CD4-positive, alpha-beta T cell treated with Interleukin-2 at 100 ng/mL for 4 hours (primary cell): ENCODE data around the gene COG4.
"Not testable (repeated sequence)": the region's sequence is repeated elsewhere in the genome, so short reads cannot be mapped to it uniquely, and the experiment has no call there.

Experiments used
- DNase-seq: peaks from one replicate; pipeline ENCODE4 v3.0.0-alpha.2; 2020; ENCODE audit warnings: low spot score

Gene COG4

DNA sequence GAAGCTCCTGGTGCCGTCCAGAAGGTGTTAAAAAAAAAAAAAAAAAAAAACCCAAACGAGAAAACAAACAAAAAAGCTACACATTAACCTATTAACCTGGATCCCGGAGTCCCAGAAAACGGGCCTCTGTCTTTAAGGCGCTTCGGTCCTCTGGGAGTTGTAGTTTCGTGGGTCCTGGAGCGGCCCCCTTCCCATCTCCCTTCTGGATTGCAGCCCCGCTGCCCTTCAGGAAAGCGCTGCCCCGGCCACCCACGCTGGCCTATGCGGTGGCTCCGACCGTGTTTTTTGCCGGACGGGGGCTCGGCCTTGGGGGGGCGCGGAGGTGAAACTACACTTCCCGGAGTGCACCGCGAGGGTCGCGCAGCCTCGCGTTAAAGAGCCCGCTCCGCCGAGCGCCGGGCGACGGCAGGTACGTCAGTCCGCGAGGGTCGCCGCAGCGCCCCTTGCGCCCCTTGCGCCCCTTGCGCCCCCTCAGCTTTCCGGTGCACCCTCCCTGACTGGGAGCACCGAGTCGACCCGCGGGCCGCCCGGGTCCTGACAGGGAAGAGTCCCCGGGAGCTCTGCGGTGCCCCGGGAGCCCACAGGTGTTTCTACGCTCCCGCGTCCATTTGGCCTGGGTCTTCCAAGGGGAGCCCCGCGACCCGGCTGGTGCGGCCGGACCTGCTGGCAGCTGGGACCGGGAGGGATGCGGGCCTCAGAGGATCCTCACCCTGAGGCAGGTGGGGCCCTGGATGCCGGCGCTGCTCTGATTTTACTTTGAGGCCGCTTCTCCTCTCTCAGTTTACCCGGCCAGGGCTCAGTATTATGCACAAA is 68.9 kb downstream of the COG4 start, which contains the start of gene FCSK:
Gene FCSK, plus strand, starts transcription at position 374 of the 813 bp plus-strand sequence. CDS start 8,596 bp downstream, outside the sequence.
- peak; percentile 63 for DNase-seq

DNA sequence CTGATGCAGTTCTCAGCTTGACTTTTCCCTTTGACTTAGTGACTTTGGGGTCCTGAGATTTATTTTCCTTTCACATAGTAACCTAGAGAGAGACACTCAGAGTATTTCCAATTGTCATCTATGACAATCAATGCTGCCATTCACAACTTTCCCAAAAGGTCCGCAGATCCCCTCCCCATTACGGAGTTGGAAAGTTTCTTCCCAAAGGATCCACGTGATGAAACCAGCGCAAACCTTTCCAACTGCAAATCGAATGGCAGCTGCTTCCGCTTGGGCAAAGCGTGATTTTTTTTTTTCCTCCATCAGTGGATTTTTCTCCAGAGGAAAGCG is 69.5 kb downstream of the COG4 start:
- no peak for DNase-seq

DNA sequence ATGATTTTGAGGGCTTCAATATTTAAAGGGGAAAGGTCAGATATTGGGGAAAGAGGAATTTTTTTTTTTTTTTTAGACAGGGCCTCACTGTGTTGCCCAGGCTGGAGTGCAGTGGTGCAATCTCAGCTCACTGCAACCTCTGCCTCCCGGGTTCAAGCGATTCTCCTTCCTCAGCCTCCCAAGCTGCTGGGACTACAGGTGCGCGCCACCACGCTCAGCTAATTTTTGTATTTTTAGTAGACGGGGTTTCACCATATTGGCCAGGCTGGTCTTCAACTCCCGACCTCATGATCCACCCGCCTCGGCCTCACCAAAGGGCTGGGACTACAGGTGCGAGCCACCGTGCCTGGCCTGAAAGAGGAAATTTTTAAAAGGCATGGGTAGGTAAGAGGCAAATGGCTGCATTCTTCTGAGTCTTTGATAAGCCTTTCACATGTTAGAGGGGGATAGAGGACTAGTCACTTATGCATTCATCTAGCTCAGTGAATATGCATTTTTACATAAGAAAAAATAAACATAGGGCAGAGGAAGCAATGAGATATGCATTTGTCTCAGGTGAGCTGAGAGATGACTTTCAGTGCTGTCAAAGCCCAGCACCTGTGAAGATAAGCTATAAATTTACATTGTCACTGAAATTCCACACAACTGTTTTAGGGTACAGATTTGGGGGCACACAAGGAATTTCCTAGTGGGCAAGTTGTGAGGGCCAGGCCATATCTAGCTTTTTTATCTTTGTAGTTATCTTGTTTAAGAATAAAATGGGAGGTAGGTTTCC is 70.0 kb downstream of the COG4 start:
- no peak for DNase-seq

DNA sequence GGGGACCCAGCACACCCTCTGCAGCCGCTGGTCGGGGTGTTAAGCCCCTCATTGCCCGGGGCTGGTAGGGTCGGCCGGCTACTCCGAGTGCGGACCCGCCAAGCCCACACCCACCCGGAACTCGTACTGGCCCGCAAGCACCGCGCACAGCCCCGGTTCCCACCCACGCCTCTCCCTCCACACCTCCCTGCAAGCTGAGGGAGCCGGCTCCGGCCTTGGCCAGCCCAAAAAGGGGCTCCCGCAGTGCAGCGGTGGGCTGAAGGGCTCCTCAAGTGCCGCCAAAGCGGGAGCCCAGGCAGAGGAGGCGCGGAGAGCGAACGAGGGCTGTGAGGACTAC is 72.4 kb downstream of the COG4 start:
- DNase-seq: not testable (repeated sequence)

DNA sequence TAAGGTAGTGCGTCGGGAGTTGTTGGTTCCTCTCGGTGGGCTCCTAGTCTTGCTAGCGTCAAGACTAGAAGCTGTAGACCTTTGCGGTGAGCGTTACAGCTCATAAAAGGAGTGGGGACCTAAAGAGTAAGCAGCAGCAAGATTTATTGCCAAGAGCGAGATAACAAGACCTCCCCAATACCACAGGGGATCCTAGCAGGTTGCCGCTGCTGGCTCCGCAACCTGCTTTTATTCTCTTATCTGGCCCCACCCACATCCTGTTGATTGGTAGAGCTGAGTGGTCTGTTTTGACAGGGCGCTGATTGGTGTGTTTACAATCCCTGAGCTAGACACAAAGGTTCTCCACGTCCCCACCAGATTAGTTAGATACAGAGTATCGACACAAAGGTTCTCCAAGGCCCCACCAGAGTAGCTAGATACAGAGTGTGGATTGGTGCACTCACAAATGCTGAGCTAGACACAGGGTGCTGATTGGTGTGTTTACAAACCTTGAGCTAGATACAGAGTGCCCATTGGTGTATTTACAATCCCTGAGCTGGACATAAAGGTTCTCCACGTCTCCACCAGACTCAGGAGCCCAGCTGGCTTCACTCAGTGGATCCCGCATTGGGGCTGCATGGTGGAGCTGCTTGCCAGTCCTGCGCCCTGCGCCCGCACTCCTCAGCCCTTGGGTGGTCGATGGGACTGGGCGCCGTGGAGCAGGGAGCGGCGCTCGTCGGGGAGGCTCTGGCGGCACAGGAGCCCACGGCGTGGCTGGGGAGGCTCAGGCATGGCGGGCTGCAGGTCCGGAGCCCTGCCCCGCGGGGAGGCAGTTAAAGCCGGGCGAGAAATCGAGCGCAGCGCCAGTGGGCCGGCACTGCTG is 73.0 kb downstream of the COG4 start:
- DNase-seq: not testable (repeated sequence)

DNA sequence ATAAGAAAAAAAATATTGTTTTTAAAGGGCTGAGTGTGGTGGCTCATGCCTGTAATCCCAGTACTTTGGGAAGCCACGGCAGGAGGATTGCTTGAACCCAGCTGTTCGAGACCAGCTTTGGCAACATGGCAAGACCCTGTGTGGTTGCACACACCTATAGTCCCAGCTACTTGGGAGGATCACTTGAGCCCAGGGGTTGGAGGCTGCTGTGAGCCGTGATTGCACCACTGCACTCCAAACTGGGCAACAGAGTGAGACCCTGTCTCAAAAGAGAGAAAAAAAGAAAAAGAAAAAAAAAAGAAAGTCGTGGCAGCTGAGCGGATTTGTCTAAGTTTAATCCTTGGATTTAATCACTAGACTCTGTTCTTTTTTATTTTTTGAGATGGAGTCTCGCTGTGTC is 75.3 kb downstream of the COG4 start:
- DNase-seq: no peak

DNA sequence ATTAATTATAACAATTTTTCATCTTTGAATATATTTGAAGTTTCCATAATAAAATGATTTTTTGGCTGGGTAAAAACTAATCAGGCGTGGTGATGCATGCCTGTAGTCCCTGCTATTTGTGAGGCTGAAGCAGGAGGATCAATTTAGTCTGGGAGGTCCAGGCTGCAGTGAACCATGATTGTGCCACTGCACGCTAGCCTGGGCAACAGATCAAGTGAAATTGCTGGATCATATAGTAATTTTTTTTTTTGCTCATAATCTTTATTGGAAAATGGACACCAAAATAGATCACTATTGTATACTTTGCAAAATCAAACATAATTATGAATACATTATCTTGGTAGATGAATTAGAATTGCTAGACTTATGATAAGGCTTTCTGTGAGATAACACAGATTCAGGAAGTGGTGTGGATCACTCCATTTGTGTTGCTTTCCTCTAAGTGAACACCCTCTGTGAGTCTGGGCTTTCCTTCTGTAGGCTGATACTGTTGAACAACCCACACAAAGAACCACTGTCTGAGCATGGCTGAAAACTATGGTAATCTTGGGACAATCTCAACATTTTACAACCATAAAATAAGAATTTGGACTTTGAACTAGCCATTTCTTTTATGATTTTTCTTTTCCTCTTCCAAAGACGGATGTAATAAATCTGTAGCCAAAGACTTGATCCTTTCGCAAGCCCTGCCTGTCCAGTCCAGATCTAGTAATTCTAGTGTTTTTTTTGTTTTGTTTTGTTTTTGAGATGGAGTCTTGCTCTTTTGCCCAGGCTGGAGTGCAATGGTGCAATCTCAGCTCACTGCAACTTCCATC is 78.9 kb downstream of the COG4 start:
- DNase-seq: no peak

DNA sequence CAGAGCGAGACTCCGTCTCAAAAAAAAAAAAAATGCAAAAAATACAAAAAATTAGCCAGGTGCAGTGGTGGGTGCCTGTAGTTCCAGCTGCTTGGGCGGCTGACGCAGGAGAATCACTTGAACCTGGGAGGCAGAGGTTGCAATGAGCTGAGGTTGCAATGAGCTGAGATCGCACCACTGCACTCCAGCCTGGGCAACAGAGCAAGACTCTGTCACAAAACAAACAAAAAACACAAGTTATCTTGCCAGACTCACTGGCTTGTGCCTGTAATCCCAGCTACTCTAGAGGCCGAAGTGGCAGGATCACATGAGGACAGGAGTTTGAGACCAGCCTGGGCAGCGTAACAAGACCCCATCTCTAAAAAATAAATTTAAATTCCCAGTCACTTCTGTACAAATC is 81.0 kb downstream of the COG4 start:
- no peak for DNase-seq

DNA sequence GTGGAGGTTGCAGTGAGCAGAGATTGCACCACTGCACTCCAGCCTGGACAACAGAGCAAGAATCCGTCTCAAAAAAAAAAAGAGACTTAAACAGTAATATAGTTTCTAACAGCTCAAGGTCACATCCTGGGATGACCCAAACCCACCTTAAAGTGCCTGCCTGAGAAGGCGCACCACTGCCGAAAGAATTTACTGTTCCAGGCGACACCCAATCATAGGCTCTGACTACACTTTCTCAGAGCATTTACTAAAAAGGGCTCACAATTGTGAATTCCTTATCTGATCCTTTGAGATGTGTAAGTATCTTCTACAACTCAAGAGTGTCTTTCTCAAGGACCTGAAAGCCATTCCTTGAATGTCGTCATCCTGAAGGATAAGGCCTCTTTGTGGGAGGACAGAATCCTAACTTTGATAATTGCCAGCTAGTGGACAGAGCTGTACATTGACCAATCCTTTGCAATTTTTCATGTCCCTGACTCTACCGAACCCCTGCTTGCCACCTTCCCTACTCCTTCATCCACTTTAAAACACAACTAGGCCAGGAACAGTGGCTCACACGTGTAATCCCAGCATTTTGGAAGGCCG is 81.9 kb downstream of the COG4 start:
- no peak for DNase-seq

DNA sequence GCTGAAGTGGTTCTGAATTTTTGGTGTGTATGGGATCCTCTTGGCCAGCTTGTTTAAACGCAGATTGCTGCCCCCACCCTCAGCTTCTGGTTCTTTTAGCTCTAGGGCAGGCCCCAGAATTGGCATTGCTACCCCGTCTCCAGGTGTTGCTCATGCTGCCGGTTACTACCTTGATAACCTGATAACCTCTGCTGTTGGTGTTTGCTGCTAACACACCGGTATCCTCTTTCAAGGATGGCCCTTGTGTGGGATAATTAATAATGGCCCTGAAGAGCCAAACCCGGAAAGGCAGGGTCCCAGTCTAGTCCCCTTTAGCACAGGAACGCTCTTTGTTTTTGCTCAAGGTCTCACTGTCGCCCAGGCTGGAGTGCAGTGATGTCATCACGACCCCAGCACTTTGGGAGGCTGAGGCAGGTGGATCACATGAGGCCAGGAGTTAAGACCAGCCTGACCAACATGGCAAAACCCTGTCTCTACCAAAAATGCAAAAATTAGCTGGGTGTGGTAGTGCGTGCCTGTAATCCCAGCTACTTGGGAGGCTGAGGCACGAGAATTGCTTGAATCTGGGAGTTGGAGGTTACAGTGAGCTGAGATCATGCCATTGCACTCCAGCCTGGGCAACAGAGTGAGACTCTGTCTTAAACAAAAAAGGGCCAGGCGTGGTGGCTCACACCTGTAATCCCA is 83.2 kb downstream of the COG4 start:
- DNase-seq: no peak

DNA sequence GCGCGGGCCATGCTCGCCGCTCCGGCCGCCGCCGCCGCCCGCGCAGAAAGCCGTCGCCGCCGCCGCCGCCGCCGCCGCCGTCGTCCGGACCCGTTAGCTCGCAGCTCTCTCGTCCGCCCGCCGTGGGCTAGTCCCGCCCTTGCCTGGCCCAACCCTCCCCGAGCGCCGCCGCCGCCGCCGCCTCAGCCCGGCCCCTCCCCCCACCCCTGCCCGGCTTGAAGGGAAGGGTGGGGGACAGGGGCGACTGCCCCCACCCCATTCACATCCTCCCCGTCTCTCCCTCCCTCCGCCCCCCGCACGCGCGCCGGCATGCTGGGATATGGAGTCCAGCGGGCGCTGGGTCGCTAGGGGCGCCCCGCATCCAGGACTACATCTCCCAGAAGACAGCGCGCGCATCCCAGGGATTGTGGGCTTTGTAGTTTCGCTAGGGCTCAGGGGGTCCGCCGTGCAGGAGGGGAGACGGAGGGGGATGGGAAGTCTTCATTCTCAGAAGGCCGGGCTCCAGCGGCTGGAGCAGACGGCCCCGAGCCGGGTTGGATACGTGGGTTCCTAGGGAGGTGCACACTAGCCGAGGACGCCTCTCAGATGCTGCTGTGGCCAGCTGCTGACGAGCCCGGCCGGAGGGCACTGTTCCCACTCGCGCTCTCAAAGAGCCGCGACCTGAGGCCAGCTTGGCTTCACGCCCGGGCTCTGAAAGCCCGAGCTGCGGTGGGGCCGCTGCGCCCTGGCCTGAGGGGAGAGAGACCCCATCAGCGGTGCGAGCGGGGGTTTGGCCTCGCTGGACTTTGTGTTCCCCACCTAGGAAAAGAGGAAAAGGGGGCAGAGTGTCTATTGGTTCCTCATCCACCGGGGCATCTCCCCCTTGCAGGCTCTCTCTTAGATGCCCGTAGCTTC is 84.1 kb downstream of the COG4 start, which contains the start of gene ST3GAL2:
Gene ST3GAL2, minus strand, starts transcription at position 132 of the 894 bp plus-strand sequence. CDS start 40,570 bp downstream, outside the sequence.
- DNase-seq: peak; percentile 94

DNA sequence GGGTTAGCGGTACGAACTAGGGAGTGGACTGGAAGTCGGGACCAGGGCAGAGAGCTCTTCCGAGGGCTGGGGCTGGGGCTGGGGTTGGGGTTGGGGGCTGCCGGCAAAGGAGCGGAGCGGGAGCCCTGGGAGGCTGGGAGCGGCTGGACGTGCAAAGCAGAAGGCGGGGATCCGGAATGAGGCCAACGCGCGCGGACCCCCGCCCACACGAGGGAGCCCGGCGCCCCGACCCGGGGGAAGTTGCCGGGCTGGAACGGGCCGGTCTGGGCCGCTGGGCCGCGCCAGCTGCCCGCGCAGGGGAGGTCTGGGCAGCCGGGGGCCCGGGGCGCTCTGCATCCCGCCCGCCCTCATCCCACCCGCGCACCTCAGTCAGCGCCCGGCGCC is 84.8 kb downstream of the COG4 start:
- no peak for DNase-seq

DNA sequence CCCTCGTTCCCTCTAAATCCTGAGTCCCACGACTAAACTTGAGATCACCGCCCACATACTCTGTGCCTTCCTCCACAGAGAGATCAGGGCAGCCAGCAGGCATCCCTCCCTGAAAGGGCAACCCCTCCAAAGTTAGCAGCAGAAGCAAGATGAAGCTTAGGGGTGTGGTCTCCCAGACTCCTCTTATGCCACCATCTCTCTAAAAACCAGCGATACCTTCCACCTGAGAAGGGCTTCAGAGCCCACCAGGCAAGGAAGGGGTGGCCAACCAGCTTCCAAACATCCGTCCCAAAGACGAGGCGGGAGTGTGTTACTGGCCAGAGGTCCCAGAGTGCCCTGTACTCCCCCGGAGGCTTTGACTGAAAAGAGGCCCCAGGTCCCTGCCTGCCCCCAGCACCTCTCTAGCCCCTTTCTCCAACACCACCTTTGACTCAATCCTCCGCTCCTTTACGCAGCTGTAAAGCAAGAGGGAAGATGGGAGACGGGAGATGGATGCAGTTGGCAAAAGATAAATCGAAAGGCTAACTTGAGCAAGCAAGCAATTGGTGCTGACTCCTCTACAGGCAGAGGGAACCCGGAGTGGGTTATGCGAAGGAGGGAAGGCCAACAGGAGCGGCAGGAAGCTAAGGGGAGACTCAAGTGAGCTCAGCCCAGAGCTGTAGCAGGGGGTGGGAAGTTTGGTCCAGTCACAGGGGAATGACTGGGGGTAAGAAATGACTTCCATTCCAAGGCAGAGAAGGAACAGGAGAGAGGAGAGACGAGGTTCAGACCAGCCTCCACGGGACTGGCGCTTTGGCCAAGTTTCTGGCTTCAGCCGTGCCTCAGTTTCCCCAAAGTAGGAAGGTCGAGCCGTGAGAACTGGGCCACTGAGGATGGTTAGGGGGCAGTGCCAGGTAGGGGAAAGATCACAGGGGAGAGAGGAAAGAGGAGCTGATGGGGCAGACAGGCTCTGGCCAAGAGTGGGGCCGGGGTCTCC is 85.5 kb downstream of the COG4 start:
- no peak for DNase-seq

DNA sequence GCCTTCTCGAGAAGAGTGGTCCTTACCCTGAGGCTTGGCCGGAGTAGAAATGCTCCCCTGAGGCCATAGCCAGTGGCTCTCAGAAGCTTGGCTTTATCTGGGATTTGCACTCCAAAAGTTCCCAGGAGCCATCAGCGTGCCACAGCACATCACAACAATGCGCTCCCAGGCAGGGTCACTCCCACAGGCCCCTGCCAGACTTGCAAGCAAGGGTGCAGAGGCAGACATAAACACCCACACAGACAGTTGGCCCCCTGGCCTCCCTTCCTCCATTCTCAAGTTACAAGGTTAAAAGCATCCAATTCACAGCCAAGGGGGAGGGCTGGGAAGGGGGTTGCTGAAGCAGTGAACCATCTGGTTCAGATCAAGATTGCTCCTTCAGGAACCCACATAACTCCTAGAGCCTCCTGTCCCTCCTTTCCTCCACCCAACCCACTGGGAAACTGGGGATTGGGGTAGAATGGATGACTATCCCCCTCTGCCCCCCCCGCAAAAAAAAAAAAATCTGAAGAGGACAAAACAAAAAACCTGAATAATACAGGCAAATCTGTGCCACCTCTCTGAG is 86.3 kb downstream of the COG4 start:
- no peak for DNase-seq

DNA sequence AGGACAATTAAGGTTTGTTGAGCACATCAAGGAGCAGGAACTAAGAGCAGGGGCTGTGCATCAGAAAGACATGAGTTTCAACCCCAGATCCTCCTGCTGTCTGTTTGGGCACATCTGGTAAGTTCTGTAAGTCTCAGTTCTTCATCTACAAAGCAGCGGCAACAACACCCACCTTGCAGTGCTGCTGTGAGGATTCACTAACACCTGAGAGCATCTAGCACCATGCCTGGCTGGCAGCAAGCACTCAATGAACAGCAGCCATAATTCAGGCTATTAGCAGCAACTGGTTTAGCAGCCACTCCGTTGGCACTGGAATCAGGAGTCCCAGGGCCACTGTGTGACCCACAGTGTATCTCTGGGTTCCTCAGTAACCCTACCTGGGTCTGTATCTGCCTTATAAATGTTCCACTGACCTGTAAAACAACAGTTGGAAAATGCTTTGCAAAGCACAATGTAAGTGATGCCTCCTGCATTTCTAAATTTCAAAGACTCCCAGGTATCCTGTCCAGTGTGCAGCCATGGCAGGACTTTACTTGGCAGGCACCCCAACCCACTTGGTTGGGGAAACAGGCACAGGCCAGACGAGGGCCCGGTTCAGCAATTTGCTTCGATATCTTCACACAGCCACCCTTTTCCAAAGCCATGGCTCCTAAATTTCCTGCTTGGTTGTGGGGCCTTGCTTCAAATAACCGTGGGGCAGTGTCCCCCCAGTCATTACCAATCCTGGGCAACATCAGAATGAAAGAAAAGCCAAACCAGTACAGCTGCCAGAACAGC is 88.7 kb downstream of the COG4 start:
- no peak for DNase-seq

DNA sequence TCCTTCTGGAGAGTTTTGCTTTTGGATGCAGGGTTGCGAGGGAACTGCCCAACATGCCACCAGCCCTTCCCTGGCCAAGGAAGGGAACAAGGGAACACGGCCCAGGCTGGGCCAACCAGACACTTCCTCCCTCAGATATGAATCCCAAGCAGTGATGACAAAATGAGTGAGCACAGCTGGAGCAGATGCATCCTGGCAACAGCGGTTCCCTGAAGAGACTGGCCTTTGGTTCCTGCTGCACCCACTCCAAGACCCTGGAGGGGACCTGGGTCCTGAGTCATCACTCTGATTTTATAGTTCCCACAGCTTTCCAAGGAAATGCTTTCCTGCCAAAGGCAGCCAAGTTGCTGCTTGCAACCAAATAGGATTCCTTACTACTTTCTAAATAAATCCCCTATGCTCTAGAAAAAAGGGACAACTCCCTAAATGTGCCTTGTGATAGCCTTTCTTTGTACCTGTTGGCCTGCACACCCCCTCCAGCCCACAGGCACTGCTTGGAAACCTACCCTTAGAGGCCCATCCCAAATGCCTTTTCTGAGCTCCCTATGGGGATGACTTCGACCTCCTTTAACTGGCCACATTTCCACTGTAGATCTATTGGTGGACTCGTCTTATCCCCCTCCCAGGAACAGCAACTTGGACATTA is 89.8 kb downstream of the COG4 start:
- no peak for DNase-seq
